Measurements from ENCODE around the gene GABRG3.

DNA sequence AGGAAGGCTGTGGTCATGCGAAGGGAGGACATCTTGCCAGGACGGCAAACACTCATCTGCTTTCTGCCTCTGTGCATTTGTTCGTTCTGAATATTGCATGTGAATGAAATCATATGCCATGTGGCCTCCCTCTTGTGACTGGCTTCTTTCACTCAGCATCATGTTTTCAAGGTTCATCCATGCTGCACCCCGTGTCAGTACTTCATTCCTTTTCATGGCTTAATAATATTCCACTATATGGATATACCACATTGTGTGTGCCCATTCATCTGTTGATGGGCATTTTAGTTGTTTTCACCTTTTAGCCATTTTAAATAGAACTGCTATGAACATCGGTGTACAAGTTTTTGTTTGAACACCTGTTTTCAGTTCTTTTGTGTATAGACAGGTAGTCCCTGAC is 118.7 kb downstream of the GABRG3 start:
- TF ChIP-seq POLR2A (IDR thresholded peaks at IDR 0.05) (no peak), CTCF (IDR thresholded peaks at IDR 0.05) (no peak)
